Measurements from ENCODE around the gene VDAC2.
"Not testable (repeated sequence)": the region's sequence is repeated elsewhere in the genome, so short reads cannot be mapped to it uniquely, and the experiment has no call there.

VDAC2 gene

DNA sequence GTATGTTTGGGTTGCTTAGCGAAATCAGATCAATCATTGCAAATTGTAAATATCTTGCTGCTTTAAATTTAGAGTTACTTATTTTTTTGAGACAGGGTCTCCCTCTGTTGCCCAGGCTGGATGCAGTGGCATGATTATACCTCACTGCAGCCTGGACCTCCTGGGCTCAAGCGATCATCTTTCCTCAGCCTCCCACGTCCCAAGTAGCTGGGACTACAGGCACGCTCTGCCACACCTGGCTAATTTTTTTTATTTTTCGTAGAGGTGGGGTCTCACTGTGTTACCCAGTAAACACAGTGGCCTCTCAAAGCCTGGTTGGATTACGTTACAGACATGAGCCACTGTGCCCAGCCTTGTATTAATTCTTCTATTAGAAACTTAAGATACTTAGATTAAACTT, 1.7 kb downstream of the VDAC2 start:
- TF ChIP-seq, protein P1, sequence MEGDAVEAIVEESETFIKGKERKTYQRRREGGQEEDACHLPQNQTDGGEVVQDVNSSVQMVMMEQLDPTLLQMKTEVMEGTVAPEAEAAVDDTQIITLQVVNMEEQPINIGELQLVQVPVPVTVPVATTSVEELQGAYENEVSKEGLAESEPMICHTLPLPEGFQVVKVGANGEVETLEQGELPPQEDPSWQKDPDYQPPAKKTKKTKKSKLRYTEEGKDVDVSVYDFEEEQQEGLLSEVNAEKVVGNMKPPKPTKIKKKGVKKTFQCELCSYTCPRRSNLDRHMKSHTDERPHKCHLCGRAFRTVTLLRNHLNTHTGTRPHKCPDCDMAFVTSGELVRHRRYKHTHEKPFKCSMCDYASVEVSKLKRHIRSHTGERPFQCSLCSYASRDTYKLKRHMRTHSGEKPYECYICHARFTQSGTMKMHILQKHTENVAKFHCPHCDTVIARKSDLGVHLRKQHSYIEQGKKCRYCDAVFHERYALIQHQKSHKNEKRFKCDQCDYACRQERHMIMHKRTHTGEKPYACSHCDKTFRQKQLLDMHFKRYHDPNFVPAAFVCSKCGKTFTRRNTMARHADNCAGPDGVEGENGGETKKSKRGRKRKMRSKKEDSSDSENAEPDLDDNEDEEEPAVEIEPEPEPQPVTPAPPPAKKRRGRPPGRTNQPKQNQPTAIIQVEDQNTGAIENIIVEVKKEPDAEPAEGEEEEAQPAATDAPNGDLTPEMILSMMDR (IDR thresholded peaks at IDR 0.05; ENCODE audit: control insufficient read depth, insufficient read depth, low read depth, low read length, missing control alignments) = no peak
- DNase-seq (ENCODE audit: low read depth) = no peak
- no peak overlapping the region for H3K4me3 ChIP-seq (ENCODE audit: control insufficient read depth, low read depth, low read length)

DNA sequence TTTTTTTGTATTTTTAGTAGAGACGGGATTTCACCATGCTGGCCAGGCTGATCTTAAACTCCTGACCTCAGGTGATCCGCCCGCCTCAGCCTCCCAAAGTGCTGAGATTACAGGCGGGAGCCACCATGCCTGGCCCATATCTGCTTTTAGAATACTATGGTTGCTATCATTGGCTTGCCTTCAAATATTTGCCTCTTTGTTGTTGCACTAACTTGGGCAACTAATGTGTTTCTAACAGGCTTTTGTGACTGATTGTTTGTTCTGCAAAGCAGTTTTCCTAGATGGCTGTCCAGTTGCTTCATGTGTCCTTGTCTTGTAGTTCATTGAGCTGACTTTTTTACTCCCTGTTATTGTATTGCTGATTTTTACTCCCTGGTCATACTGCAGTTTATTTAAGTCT, 9.7 kb downstream of the VDAC2 start:
- TF ChIP-seq, protein P1 (IDR thresholded peaks at IDR 0.05; ENCODE audit: control insufficient read depth, insufficient read depth, low read depth, low read length, missing control alignments) = no peak
- no peak overlapping the region for H3K4me3 ChIP-seq (ENCODE audit: control insufficient read depth, low read depth, low read length)
- DNase-seq (ENCODE audit: low read depth) = no peak

DNA sequence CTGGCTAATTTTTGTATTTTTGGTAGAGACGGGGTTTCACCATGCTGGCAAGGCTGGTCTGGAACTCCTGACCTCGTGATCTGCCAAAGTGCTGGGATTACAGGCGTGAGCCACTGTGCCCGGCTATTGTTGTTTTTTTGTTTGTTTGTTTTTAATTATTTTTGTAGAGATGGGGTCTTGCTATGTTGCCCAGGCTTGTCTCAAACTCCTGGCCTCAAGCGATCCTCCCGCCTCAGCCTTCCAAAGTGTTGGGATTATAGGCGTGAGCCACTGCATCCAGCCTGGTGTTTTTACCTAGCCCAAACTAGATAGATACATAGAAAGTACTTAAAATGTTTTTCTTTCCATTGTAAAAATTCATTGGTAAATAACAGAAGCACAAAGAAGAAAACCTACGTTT, 10.9 kb downstream of the VDAC2 start:
- H3K4me3 ChIP-seq (ENCODE audit: control insufficient read depth, low read depth, low read length); DNase-seq (ENCODE audit: low read depth): not testable (repeated sequence)

DNA sequence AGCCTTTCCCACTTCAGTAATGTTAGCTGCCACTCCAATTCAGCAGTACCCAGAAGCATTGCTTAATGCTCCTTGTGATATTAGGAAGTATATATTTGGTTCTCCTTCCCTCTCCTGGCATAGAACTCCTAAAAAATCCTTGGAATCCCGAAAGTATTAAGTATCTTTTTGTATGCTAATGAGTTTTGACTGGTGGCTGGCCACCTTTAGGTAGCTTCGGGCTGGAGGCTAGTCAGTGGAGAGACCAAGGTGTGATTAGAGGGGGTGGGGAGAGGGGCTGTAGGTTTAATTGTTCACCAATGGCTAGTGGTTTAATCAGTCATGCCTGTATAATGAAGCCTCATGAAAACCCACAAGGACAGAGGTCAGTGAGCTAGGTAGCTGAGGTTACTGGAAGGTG, 12.9 kb downstream of the VDAC2 start:
- no peak for DNase-seq (ENCODE audit: low read depth)
- TF ChIP-seq, protein P1 (IDR thresholded peaks at IDR 0.05; ENCODE audit: control insufficient read depth, insufficient read depth, low read depth, low read length, missing control alignments) = no peak
- H3K4me3 ChIP-seq (ENCODE audit: control insufficient read depth, low read depth, low read length) = no peak overlapping the region

DNA sequence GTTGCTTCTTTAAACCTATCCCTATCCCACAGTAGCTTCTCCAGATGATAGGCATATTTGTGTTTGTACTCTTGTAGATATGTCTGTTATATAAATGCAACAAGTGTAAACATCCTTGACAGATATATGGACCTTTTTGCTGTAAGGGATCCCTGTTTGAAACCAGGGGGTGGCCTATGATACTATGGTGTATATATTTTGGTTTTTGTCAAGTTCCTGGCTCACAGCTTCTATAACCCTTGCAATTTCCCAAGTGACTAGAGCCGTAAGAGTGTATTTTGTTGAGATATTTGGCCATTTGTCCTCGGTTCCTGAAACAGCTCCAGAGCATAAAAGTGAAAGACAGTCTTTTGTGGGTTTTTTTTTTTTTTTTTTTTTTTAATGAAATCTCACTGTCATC, 15.5 kb downstream of the VDAC2 start:
- no peak overlapping the region for H3K4me3 ChIP-seq (ENCODE audit: control insufficient read depth, low read depth, low read length)
- TF ChIP-seq, protein P1 (IDR thresholded peaks at IDR 0.05; ENCODE audit: control insufficient read depth, insufficient read depth, low read depth, low read length, missing control alignments) = no peak
- DNase-seq (ENCODE audit: low read depth) = no peak

DNA sequence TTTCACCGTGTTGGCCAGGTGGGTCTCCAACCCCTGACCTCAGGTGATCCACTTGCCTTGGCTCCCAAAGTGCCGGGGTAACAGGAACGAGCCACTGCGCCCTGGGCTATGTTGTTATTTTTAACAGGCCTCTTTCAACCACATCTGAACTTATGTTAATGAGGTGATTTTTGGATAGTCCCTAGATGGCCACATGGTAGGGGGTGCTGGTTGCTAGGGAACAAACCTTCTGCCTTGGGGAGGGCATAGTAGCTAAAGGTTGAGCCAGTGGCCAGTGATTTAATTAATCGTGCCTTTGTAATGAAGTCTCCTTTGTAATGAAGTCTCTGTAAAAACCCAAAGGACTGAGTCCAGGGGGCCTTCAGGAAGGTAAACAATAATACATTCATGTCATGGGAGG, 16.1 kb downstream of the VDAC2 start:
- no peak overlapping the region for H3K4me3 ChIP-seq (ENCODE audit: control insufficient read depth, low read depth, low read length)
- TF ChIP-seq, protein P1 (IDR thresholded peaks at IDR 0.05; ENCODE audit: control insufficient read depth, insufficient read depth, low read depth, low read length, missing control alignments) = no peak
- DNase-seq (ENCODE audit: low read depth) = no peak

DNA sequence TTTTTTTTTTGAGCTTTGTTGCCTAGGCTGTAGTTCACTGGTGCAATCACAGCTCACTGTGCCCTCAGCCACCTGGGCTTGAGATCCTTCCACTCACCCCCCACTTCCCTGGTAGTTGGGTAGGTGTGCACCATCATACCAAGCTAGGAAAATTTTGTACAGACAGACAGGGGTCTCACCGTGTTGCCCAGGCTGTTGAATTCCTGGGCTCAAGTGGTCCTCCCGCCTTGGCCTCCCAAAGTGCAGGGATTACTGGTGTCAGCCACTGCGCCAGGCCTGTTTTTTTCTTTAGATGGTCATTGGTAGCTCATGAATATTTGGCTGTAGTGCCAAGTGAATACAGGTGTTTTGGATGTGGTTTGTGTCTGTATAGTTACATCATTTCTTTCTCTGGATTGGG, 17.7 kb downstream of the VDAC2 start:
- TF ChIP-seq, protein P1 (IDR thresholded peaks at IDR 0.05; ENCODE audit: control insufficient read depth, insufficient read depth, low read depth, low read length, missing control alignments) = no peak
- H3K4me3 ChIP-seq (ENCODE audit: control insufficient read depth, low read depth, low read length) = no peak overlapping the region
- no peak for DNase-seq (ENCODE audit: low read depth)

All from AG09309 (cell line).